Mononuclear cell (primary cell): ENCODE results near the gene USP17L21. TPM values are rescaled to one million over a fixed set of nuclear protein-coding genes. Genes with fewer than 3 reads are reported as not detected.

ENCODE experiments used
- total RNA-seq: library from RNA; depleted of rRNA; stranded (reverse); fragments of >200 nt; gene quantifications from one replicate; pipeline ENCODE4 v1.2.3, GENCODE V29; 2012

Gene USP17L21
- total RNA-seq, 1 donor: not detected

Other genes starting within 250 kb of the USP17L21 start
- gene FAM90A26, start 92.5 kb upstream of the USP17L21 start, total RNA-seq: not detected
- gene USP17L10, start 52.2 kb upstream of the USP17L21 start, total RNA-seq: not detected
- gene USP17L11, start 47.5 kb upstream of the USP17L21 start, total RNA-seq: not detected
- not detected for gene USP17L12, start 42.7 kb upstream of the USP17L21 start, total RNA-seq
- not detected for gene USP17L13, start 38.0 kb upstream of the USP17L21 start, total RNA-seq
- not detected for gene USP17L15, start 28.5 kb upstream of the USP17L21 start, total RNA-seq
- not detected for gene USP17L17, start 19.0 kb upstream of the USP17L21 start, total RNA-seq
- not detected for gene USP17L18, start 14.2 kb upstream of the USP17L21 start, total RNA-seq
- not detected for gene USP17L19, start 9.5 kb upstream of the USP17L21 start, total RNA-seq
- gene USP17L20, start 4.7 kb upstream of the USP17L21 start, total RNA-seq: not detected
- not detected for gene USP17L22, start 4.7 kb downstream of the USP17L21 start, total RNA-seq
- gene USP17L24, start 62.3 kb downstream of the USP17L21 start, total RNA-seq: not detected
- gene USP17L25, start 67.0 kb downstream of the USP17L21 start, total RNA-seq: not detected
- gene USP17L26, start 71.8 kb downstream of the USP17L21 start, total RNA-seq: not detected
- not detected for gene USP17L5, start 76.5 kb downstream of the USP17L21 start, total RNA-seq
- gene USP17L27, start 81.3 kb downstream of the USP17L21 start, total RNA-seq: not detected
- not detected for gene USP17L28, start 86.0 kb downstream of the USP17L21 start, total RNA-seq
- not detected for gene USP17L29, start 90.8 kb downstream of the USP17L21 start, total RNA-seq
- gene USP17L30, start 100.3 kb downstream of the USP17L21 start, total RNA-seq: not detected
- not detected for gene DEFB131A, start 181.5 kb downstream of the USP17L21 start, total RNA-seq